ENCODE results near the gene NGF.

- TF ChIP-seq EZH2 (optimal IDR thresholded peaks at IDR 0.05; ENCODE audit: low read depth, low read length), result no peak
- TF ChIP-seq, protein P1, sequence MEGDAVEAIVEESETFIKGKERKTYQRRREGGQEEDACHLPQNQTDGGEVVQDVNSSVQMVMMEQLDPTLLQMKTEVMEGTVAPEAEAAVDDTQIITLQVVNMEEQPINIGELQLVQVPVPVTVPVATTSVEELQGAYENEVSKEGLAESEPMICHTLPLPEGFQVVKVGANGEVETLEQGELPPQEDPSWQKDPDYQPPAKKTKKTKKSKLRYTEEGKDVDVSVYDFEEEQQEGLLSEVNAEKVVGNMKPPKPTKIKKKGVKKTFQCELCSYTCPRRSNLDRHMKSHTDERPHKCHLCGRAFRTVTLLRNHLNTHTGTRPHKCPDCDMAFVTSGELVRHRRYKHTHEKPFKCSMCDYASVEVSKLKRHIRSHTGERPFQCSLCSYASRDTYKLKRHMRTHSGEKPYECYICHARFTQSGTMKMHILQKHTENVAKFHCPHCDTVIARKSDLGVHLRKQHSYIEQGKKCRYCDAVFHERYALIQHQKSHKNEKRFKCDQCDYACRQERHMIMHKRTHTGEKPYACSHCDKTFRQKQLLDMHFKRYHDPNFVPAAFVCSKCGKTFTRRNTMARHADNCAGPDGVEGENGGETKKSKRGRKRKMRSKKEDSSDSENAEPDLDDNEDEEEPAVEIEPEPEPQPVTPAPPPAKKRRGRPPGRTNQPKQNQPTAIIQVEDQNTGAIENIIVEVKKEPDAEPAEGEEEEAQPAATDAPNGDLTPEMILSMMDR (IDR thresholded peaks at IDR 0.05; ENCODE audit: low read length), result no peak
- no peak for TF ChIP-seq EZH2phosphoT487 (IDR thresholded peaks at IDR 0.05; ENCODE audit: low read length)
Measured at GRCh38 chr1:115351143-115351542, 13.1 kb upstream of the NGF start.

Data from MM.1S (cell line).